HG02870 (cell line): ENCODE results near the gene IFNW1.

Experiments
- ATAC-seq: cut with Tn5 transposase; IDR thresholded peaks from one replicate; pipeline ENCODE4 v1.9.1; 2021; ENCODE audit warnings: mild to moderate bottlenecking, moderate library complexity; ENCODE audit not compliant: unreplicated experiment

IFNW1 gene

GRCh38 chr9:21110708-21111576 lies 30.7 kb downstream of the IFNW1 start:
- ATAC-seq: peak; percentile 96

DNA sequence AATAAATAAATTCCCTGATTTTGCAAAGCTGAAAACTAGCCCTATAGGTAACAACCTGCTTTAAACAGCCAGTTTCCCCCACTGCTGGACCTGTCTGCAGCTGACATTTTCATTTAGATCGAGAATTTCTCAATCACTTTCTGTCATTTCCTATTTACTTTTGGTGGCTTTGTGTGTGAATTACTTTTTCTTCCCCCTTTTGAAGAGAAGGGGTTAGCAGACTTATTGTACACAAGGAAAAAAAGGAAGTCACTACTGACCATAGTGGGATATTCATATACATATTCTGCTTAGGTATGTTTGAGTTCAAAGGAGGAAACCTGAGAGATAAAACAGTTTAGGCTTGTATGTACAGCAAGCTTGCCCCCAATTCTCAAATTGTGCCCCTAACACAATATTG lies 36.8 kb downstream of the IFNW1 start:
- ATAC-seq: no peak

- no peak for ATAC-seq
Observed at GRCh38 chr9:21102305-21102704, 39.3 kb downstream of the IFNW1 start.

DNA sequence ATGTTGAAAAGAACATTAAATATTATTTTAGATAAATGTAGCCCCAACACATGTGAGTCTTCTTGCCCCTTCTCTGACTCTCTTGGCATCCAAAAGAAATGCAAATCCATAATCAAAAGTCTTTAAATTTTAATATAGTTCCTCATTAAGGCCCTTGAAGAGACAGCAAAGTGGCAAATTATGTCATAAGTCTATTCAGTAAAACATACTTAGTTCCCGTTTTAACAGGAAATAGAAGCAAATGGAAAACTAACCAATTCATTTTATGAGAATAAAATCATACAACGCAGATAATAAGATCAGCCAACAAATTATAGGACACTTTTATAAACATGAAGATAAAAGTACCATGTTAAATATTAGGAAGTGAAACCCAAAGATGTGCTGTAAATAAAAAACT lies 43.8 kb downstream of the IFNW1 start:
- ATAC-seq: no peak

DNA sequence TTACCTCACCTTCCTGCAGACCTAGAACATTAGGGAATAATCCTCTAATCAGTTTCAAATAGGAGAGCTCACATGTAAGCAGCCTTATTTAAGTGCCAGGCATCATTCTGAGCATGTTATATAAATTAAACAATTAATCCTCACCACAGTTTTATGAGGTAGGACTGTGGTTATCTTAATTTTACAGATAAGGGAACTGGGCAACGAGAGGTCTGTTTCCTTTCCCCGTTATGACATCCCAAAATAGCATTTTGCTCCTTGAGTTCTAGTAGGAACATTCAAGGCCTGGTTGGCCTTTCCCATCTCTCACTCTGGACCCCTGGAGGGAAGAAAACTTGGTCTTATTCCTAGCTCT lies 44.8 kb downstream of the IFNW1 start:
- no peak for ATAC-seq

DNA sequence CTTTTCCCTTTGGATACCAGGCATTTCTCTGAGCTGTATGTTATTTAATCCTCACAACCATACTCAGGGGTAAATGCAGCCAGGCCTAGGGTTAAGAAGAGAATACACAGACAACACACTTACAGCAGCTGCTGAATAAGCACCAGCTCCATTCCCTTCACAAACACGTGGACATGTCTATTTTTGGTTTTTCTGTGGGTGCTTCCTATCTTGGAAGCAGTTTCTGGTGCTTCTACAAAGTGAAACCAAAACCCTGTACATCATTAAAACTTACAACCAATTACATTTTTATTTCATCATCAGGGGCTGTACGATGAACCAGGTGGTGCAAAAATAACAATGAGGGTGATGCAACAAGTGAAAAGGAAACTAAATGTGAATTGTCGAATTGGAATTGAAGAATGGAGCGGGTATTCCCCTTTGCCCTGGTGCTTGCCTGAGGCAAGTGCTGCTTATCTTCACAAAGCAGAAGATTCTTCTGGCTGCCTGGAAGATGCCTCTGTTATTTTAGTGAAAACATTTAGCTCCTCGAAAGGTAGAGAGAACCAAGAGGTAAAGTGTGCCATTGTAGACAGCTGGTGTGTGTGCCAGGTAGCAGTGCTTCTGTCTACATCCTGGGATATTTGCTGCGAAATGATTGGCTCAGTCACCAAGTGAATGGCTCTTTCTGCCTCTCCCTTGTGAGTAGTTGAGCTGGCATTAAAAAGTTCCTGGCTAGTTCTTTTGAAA lies 45.3 kb downstream of the IFNW1 start:
- ATAC-seq: peak; percentile 75

- ATAC-seq: no peak
Observed at GRCh38 chr9:21095561-21095960, 46.1 kb downstream of the IFNW1 start.
